ENCODE measurements around the gene BRAP. TPM values are rescaled to one million over a fixed set of nuclear protein-coding genes. Genes with fewer than 3 reads are reported as not detected.
"Not testable (repeated sequence)": the region's sequence is repeated elsewhere in the genome, so short reads cannot be mapped to it uniquely, and the experiment has no call there.

Gene BRAP
- total RNA-seq, 1 donor, result 22.1 TPM

- DNase-seq (ENCODE audit: insufficient read length, low spot score, missing footprints), result no peak
These were observed 43.0 kb upstream of the BRAP start for GRCh38 chr12:111728795-111729194.

GRCh38 chr12:111723646-111724360, 38.0 kb upstream of the BRAP start:
- not testable (repeated sequence) for DNase-seq (ENCODE audit: insufficient read length, low spot score, missing footprints)

More at GRCh38 chr12:111728795-111729194, 43.0 kb upstream of the BRAP start:
- H3K4me3 ChIP-seq (ENCODE audit: insufficient read depth, low read length), result no peak overlapping the region
- H3K79me2 ChIP-seq (ENCODE audit: insufficient read depth, low read length), result no peaks in the 10 kb centered on the region
- H3K27me3 ChIP-seq (ENCODE audit: insufficient read depth, low read length), result no peaks in the 10 kb centered on the region
- no peaks in the 10 kb centered on the region for H3K4me1 ChIP-seq (ENCODE audit: insufficient read depth, low read length)
- no peak overlapping the region for H3K4me2 ChIP-seq (ENCODE audit: insufficient read depth, low read length)
- H4K20me1 ChIP-seq (ENCODE audit: insufficient read depth, low read length), result no peaks in the 10 kb centered on the region
- H3K36me3 ChIP-seq (ENCODE audit: insufficient read depth, low read length), result peaks cover 13% of the 10 kb centered on the region
- no peak for TF ChIP-seq CTCF (IDR thresholded peaks at IDR 0.05; ENCODE audit: extremely low read depth, low read depth, low read length)
- no peak overlapping the region for H3K27ac ChIP-seq (ENCODE audit: low read depth, low read length)
- no peak overlapping the region for H2AFZ ChIP-seq (ENCODE audit: low read length)
- H3K9me3 ChIP-seq (ENCODE audit: low read depth, low read length), result no peaks in the 10 kb centered on the region

GRCh38 chr12:111720457-111720856, 34.7 kb upstream of the BRAP start:
- Histone ChIP-seq H4K20me1 (ENCODE audit: insufficient read depth, low read length) (no peaks in the 10 kb centered on the region), H3K79me2 (ENCODE audit: insufficient read depth, low read length) (no peaks in the 10 kb centered on the region), H2AFZ (ENCODE audit: low read length) (no peak overlapping the region), H3K4me3 (ENCODE audit: insufficient read depth, low read length) (no peak overlapping the region), H3K36me3 (ENCODE audit: insufficient read depth, low read length) (peaks cover 26% of the 10 kb centered on the region), H3K27ac (ENCODE audit: low read depth, low read length) (no peak overlapping the region), H3K27me3 (ENCODE audit: insufficient read depth, low read length) (no peaks in the 10 kb centered on the region), H3K9me3 (ENCODE audit: low read depth, low read length) (no peaks in the 10 kb centered on the region), H3K4me1 (ENCODE audit: insufficient read depth, low read length) (no peaks in the 10 kb centered on the region), H3K4me2 (ENCODE audit: insufficient read depth, low read length) (no peak overlapping the region)
- no peak for DNase-seq (ENCODE audit: insufficient read length, low spot score, missing footprints)
- TF ChIP-seq CTCF (IDR thresholded peaks at IDR 0.05; ENCODE audit: extremely low read depth, low read depth, low read length), result no peak

More at GRCh38 chr12:111723646-111724360, 38.0 kb upstream of the BRAP start:
- H3K4me3 ChIP-seq (ENCODE audit: insufficient read depth, low read length); H3K27ac ChIP-seq (ENCODE audit: low read depth, low read length); H3K79me2 ChIP-seq (ENCODE audit: insufficient read depth, low read length); H3K9me3 ChIP-seq (ENCODE audit: low read depth, low read length); H3K4me2 ChIP-seq (ENCODE audit: insufficient read depth, low read length); H3K27me3 ChIP-seq (ENCODE audit: insufficient read depth, low read length); H3K36me3 ChIP-seq (ENCODE audit: insufficient read depth, low read length); H3K4me1 ChIP-seq (ENCODE audit: insufficient read depth, low read length); H4K20me1 ChIP-seq (ENCODE audit: insufficient read depth, low read length); H2AFZ ChIP-seq (ENCODE audit: low read length): not testable (repeated sequence)

- peaks cover 27% of the 10 kb centered on the region for H3K36me3 ChIP-seq (ENCODE audit: insufficient read depth, low read length)
- H3K4me2 ChIP-seq (ENCODE audit: insufficient read depth, low read length); H4K20me1 ChIP-seq (ENCODE audit: insufficient read depth, low read length); H3K27ac ChIP-seq (ENCODE audit: low read depth, low read length); H3K27me3 ChIP-seq (ENCODE audit: insufficient read depth, low read length); H2AFZ ChIP-seq (ENCODE audit: low read length); H3K4me3 ChIP-seq (ENCODE audit: insufficient read depth, low read length); H3K4me1 ChIP-seq (ENCODE audit: insufficient read depth, low read length); H3K79me2 ChIP-seq (ENCODE audit: insufficient read depth, low read length); H3K9me3 ChIP-seq (ENCODE audit: low read depth, low read length); DNase-seq (ENCODE audit: insufficient read length, low spot score, missing footprints): not testable (repeated sequence)
These were observed 33.6 kb upstream of the BRAP start for GRCh38 chr12:111719316-111719715.

GRCh38 chr12:111715279-111715678, 29.5 kb upstream of the BRAP start:
- H3K4me2 ChIP-seq (ENCODE audit: insufficient read depth, low read length), result no peak overlapping the region
- H3K79me2 ChIP-seq (ENCODE audit: insufficient read depth, low read length), result no peaks in the 10 kb centered on the region
- DNase-seq (ENCODE audit: insufficient read length, low spot score, missing footprints), result no peak
- no peak overlapping the region for H2AFZ ChIP-seq (ENCODE audit: low read length)
- no peaks in the 10 kb centered on the region for H3K27me3 ChIP-seq (ENCODE audit: insufficient read depth, low read length)
- no peaks in the 10 kb centered on the region for H3K4me1 ChIP-seq (ENCODE audit: insufficient read depth, low read length)
- no peaks in the 10 kb centered on the region for H4K20me1 ChIP-seq (ENCODE audit: insufficient read depth, low read length)
- H3K36me3 ChIP-seq (ENCODE audit: insufficient read depth, low read length), result peaks cover 39% of the 10 kb centered on the region
- H3K27ac ChIP-seq (ENCODE audit: low read depth, low read length), result no peak overlapping the region
- no peak for TF ChIP-seq CTCF (IDR thresholded peaks at IDR 0.05; ENCODE audit: extremely low read depth, low read depth, low read length)
- H3K9me3 ChIP-seq (ENCODE audit: low read depth, low read length), result no peaks in the 10 kb centered on the region
- no peak overlapping the region for H3K4me3 ChIP-seq (ENCODE audit: insufficient read depth, low read length)
